ENCODE results near the gene IL17D.

IL17D gene

DNA sequence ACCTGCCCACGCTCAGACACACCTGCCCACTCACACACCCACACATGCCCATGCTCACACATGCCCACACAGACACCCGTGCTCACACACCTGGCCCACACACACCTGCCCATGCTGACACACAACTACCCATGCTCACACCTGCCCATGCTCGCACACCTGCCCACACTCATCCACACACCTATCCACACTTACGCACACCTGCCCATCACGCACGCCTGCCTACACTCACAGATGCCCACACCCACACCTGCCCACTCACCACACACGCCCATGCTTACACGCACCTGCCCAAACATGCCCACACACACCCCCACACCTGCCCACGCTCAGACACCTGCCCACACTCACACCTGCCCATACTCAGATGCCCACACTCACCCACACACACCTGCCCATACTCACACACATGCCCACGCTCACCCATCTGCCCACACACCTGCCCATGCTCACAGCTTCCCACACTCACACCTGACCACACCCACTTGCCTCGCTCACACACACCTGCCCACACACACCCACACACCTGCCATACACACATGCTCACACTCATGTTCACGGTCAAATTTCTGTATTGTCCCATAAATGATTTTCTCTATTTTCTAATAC, 15.6 kb downstream of the IL17D start:
- Histone ChIP-seq H3K36me3 (ENCODE audit: insufficient read depth, insufficient read length, low read length) (no peaks in the 10 kb centered on the region), H3K4me1 (ENCODE audit: insufficient read depth, insufficient read length) (peaks cover 4% of the 10 kb centered on the region), H3K9me3 (ENCODE audit: insufficient read depth, low read length) (no peaks in the 10 kb centered on the region), H3K4me3 (ENCODE audit: insufficient read length, low read depth) (no peak overlapping the region), H3K27me3 (ENCODE audit: insufficient read depth, insufficient read length) (peaks cover 4% of the 10 kb centered on the region), H3K9ac (ENCODE audit: insufficient read length, low read depth) (no peak overlapping the region)
- no peak for TF ChIP-seq ZNF274 (IDR thresholded peaks at IDR 0.05; ENCODE audit: low read depth, low read length)
- no peak for TF ChIP-seq YY1 (IDR thresholded peaks at IDR 0.05; ENCODE audit: insufficient read depth, insufficient read length)
- no peak for TF ChIP-seq SUZ12 (IDR thresholded peaks at IDR 0.05; ENCODE audit: extremely low read depth, insufficient read depth, insufficient read length)
- DNase-seq (ENCODE audit: low read depth, low spot score) = no peak

DNA sequence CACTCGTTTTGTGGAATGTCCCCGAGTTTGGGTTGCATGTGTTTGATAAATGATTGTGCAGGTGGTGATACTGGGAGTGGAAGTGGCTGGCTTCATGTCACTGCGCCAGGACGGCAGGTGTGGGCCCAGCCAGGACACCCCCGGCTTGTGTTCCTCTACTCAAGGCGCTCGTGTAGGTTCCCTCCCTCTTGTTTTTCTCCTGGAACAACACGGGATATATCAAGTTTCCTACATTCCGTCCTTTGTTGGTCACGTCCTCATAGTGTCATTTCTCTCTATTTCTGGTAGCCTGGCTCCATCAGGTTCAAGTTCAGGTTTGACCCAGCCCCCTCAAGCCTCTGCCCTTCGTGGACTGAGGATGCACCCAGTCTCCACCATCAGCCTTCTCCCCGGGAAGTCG, 16.3 kb downstream of the IL17D start:
- Histone ChIP-seq H3K4me3 (ENCODE audit: insufficient read length, low read depth) (no peak overlapping the region), H3K9ac (ENCODE audit: insufficient read length, low read depth) (no peak overlapping the region), H3K36me3 (ENCODE audit: insufficient read depth, insufficient read length, low read length) (no peaks in the 10 kb centered on the region), H3K27me3 (ENCODE audit: insufficient read depth, insufficient read length) (peaks cover 4% of the 10 kb centered on the region), H3K4me1 (ENCODE audit: insufficient read depth, insufficient read length) (peaks cover 4% of the 10 kb centered on the region), H3K9me3 (ENCODE audit: insufficient read depth, low read length) (no peaks in the 10 kb centered on the region)
- DNase-seq (ENCODE audit: low read depth, low spot score) = no peak
- TF ChIP-seq SUZ12 (IDR thresholded peaks at IDR 0.05; ENCODE audit: extremely low read depth, insufficient read depth, insufficient read length) = no peak
- no peak for TF ChIP-seq ZNF274 (IDR thresholded peaks at IDR 0.05; ENCODE audit: low read depth, low read length)
- no peak for TF ChIP-seq YY1 (IDR thresholded peaks at IDR 0.05; ENCODE audit: insufficient read depth, insufficient read length)

DNA sequence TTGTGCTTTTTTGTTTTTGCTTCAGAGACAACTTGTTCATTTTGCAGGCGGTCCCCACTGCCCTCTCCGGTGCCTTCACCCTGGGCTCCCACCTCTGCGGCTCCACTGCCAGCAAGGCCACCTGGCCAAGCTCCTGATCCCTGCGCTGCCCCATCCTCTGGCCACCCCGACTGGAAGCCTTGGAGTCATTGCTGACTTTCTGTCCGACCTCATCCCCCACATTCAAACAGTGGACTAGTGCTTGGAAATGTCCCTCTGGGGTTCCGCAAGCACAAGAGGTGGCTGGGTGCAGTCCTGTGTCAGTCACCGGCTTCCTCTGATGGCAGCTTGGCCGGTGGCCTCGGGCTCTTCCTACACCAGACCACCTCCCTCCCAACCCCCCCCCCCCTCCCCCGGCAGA, 17.0 kb downstream of the IL17D start:
- peaks cover 4% of the 10 kb centered on the region for H3K27me3 ChIP-seq (ENCODE audit: insufficient read depth, insufficient read length)
- DNase-seq (ENCODE audit: low read depth, low spot score) = no peak
- TF ChIP-seq ZNF274 (IDR thresholded peaks at IDR 0.05; ENCODE audit: low read depth, low read length) (no peak), SUZ12 (IDR thresholded peaks at IDR 0.05; ENCODE audit: extremely low read depth, insufficient read depth, insufficient read length) (no peak), YY1 (IDR thresholded peaks at IDR 0.05; ENCODE audit: insufficient read depth, insufficient read length) (no peak)
- no peaks in the 10 kb centered on the region for H3K36me3 ChIP-seq (ENCODE audit: insufficient read depth, insufficient read length, low read length)
- H3K9ac ChIP-seq (ENCODE audit: insufficient read length, low read depth) = no peak overlapping the region
- H3K4me3 ChIP-seq (ENCODE audit: insufficient read length, low read depth) = no peak overlapping the region
- H3K4me1 ChIP-seq (ENCODE audit: insufficient read depth, insufficient read length) = peaks cover 4% of the 10 kb centered on the region
- H3K9me3 ChIP-seq (ENCODE audit: insufficient read depth, low read length) = no peaks in the 10 kb centered on the region

DNA sequence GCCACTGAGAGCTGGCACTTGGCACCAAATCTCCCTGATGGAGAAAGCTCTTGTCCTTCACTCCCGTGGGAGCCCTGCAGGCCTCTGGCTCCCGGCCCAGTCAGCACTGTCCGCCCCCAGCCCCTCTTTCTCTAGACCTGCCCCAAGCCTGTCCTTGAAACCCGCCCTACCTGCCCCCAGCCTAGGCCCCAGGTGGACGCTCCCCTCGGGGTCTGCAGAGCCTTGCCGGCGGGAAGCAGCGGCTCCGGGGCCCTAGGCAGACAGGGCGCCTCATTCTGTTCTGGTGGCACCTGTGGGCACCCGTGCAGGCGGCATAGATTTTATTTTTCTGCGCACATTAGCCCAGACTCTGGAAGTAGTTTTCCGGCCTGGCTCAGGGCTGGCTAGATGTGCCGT, 17.6 kb downstream of the IL17D start:
- H3K36me3 ChIP-seq (ENCODE audit: insufficient read depth, insufficient read length, low read length) = no peaks in the 10 kb centered on the region
- no peak overlapping the region for H3K9ac ChIP-seq (ENCODE audit: insufficient read length, low read depth)
- peaks cover 4% of the 10 kb centered on the region for H3K4me1 ChIP-seq (ENCODE audit: insufficient read depth, insufficient read length)
- H3K27me3 ChIP-seq (ENCODE audit: insufficient read depth, insufficient read length) = peaks cover 4% of the 10 kb centered on the region
- no peaks in the 10 kb centered on the region for H3K9me3 ChIP-seq (ENCODE audit: insufficient read depth, low read length)
- H3K4me3 ChIP-seq (ENCODE audit: insufficient read length, low read depth) = no peak overlapping the region
- DNase-seq (ENCODE audit: low read depth, low spot score) = no peak
- TF ChIP-seq YY1 (IDR thresholded peaks at IDR 0.05; ENCODE audit: insufficient read depth, insufficient read length) (no peak), SUZ12 (IDR thresholded peaks at IDR 0.05; ENCODE audit: extremely low read depth, insufficient read depth, insufficient read length) (no peak), ZNF274 (IDR thresholded peaks at IDR 0.05; ENCODE audit: low read depth, low read length) (no peak)

DNA sequence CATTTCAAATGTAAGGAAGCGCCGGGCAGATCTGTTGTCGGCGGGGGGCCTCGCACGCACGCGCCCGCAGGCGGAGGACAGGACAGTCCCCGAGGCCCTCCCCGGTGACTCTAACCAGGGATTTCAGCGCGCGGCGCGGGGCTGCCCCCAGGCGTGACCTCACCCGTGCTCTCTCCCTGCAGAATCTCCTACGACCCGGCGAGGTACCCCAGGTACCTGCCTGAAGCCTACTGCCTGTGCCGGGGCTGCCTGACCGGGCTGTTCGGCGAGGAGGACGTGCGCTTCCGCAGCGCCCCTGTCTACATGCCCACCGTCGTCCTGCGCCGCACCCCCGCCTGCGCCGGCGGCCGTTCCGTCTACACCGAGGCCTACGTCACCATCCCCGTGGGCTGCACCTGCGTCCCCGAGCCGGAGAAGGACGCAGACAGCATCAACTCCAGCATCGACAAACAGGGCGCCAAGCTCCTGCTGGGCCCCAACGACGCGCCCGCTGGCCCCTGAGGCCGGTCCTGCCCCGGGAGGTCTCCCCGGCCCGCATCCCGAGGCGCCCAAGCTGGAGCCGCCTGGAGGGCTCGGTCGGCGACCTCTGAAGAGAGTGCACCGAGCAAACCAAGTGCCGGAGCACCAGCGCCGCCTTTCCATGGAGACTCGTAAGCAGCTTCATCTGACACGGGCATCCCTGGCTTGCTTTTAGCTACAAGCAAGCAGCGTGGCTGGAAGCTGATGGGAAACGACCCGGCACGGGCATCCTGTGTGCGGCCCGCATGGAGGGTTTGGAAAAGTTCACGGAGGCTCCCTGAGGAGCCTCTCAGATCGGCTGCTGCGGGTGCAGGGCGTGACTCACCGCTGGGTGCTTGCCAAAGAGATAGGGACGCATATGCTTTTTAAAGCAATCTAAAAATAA, 18.2 kb downstream of the IL17D start:
- TF ChIP-seq SUZ12 (IDR thresholded peaks at IDR 0.05; ENCODE audit: extremely low read depth, insufficient read depth, insufficient read length) = no peak
- no peak for TF ChIP-seq ZNF274 (IDR thresholded peaks at IDR 0.05; ENCODE audit: low read depth, low read length)
- no peak for TF ChIP-seq YY1 (IDR thresholded peaks at IDR 0.05; ENCODE audit: insufficient read depth, insufficient read length)
- H3K36me3 ChIP-seq (ENCODE audit: insufficient read depth, insufficient read length, low read length) = no peaks in the 10 kb centered on the region
- H3K4me3 ChIP-seq (ENCODE audit: insufficient read length, low read depth) = no peak overlapping the region
- no peak overlapping the region for H3K9ac ChIP-seq (ENCODE audit: insufficient read length, low read depth)
- peaks cover 4% of the 10 kb centered on the region for H3K27me3 ChIP-seq (ENCODE audit: insufficient read depth, insufficient read length)
- H3K9me3 ChIP-seq (ENCODE audit: insufficient read depth, low read length) = no peaks in the 10 kb centered on the region
- H3K4me1 ChIP-seq (ENCODE audit: insufficient read depth, insufficient read length) = peaks cover 4% of the 10 kb centered on the region
- DNase-seq (ENCODE audit: low read depth, low spot score) = no peak

DNA sequence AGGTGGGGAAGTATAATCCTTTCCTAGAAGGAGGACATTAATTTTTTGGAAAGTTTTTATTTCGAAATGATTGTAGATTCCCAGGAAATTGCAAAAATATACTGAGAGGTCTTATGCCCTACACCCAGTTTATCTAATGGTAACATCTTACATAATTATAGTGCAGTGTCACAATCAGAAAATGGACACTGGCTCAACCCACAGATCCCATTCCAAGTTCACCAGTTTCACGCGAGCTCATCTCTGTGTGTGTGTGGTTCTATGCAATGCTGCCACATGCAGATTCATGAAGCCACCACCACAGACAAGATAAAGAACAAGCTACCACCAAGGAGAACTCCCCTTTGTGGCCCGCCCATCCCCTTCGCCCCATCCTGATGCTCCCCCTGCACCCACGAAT, 24.4 kb downstream of the IL17D start:
- no peaks in the 10 kb centered on the region for H3K27me3 ChIP-seq (ENCODE audit: insufficient read depth, insufficient read length)
- TF ChIP-seq ZNF274 (IDR thresholded peaks at IDR 0.05; ENCODE audit: low read depth, low read length) (no peak), SUZ12 (IDR thresholded peaks at IDR 0.05; ENCODE audit: extremely low read depth, insufficient read depth, insufficient read length) (no peak), YY1 (IDR thresholded peaks at IDR 0.05; ENCODE audit: insufficient read depth, insufficient read length) (no peak)
- no peak overlapping the region for H3K9ac ChIP-seq (ENCODE audit: insufficient read length, low read depth)
- H3K9me3 ChIP-seq (ENCODE audit: insufficient read depth, low read length) = no peaks in the 10 kb centered on the region
- no peak overlapping the region for H3K4me3 ChIP-seq (ENCODE audit: insufficient read length, low read depth)
- peaks cover 3% of the 10 kb centered on the region for H3K36me3 ChIP-seq (ENCODE audit: insufficient read depth, insufficient read length, low read length)
- DNase-seq (ENCODE audit: low read depth, low spot score) = no peak
- no peaks in the 10 kb centered on the region for H3K4me1 ChIP-seq (ENCODE audit: insufficient read depth, insufficient read length)

DNA sequence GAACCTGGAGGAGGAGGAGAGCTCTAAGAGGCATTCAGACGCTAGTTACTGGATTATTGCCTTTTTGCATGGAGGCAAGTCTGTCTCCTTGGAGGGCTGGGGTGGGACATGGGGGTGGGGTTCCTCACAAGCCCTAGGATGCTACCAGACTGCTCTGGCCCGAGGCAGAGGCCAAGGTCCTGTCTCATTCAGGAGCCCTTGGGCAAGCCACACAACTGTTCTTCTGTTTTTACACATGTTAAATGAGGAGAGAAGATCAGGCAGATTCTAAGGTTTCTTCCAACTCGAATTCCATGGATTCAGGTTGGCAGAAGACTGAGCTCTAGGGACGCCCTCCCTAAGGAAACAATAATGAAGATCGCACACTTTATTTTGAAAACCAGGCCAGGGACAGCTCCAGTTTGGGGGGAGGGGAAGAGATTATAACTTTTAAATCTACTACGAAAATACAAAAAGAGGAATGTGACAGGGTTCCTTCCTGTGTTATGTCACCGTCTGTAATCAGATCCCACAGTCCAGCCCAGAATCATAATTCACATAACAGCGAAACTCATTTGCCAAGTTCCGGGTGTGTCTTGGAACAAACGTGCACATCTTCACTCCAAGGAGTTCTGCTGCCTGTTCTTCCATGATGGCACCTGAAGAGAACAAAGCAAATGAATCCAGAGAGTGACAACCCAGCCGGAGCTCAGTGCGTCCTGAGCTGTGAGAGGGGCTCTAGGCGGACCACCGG, 25.2 kb downstream of the IL17D start:
- Histone ChIP-seq H3K9ac (ENCODE audit: insufficient read length, low read depth) (no peak overlapping the region), H3K36me3 (ENCODE audit: insufficient read depth, insufficient read length, low read length) (peaks cover 3% of the 10 kb centered on the region), H3K4me1 (ENCODE audit: insufficient read depth, insufficient read length) (no peaks in the 10 kb centered on the region), H3K4me3 (ENCODE audit: insufficient read length, low read depth) (no peak overlapping the region), H3K9me3 (ENCODE audit: insufficient read depth, low read length) (no peaks in the 10 kb centered on the region), H3K27me3 (ENCODE audit: insufficient read depth, insufficient read length) (no peaks in the 10 kb centered on the region)
- TF ChIP-seq ZNF274 (IDR thresholded peaks at IDR 0.05; ENCODE audit: low read depth, low read length) (no peak), SUZ12 (IDR thresholded peaks at IDR 0.05; ENCODE audit: extremely low read depth, insufficient read depth, insufficient read length) (no peak), YY1 (IDR thresholded peaks at IDR 0.05; ENCODE audit: insufficient read depth, insufficient read length) (no peak)
- DNase-seq (ENCODE audit: low read depth, low spot score) = no peak

All from NT2/D1 (cell line).